ENCODE measurements around the gene SUPT3H.

SUPT3H gene

DNA sequence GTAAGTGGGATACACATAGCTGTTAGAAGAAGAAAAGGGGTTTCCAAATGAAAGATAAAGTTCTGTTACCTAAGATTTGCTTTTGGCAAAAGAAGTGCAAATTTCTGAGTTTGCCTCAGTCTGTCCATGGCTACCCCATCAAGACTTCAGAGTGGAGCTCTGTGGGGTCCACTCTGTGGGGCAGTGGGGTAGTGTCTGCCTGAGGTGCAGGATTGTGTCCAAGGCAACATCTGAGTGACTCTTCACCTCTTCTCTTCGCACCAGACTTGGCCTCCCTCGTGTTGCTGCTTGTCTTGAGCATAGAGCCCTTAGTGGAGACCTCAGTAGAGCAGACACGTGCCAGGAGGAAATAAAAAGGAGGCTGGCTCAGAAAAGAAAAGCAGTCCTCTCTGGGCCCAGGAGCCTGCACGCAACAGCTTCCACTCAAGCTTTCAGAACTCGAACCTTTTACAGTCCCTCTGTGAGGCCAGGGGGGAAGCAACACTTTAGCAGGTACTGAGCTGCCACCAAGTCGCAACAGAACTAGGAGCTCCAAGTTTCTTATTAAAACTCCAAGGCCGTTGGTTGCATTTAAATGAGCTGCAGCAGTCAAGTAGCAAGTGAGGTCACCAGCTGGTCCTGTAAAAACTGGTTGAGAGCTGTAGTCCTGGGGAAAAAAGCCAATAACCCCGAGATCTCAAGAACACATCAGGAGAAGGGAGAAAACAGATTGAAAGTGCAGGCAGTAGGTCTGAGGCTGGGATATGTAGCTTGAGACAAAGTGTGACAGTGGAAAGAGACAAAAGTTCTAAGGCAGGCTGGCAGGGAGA, 576.7 kb downstream of the SUPT3H start:
- DNase-seq (ENCODE audit: low read depth): no peak
- H3K4me3 ChIP-seq (ENCODE audit: low read depth, low read length): no peak overlapping the region
- TF ChIP-seq, protein P1, sequence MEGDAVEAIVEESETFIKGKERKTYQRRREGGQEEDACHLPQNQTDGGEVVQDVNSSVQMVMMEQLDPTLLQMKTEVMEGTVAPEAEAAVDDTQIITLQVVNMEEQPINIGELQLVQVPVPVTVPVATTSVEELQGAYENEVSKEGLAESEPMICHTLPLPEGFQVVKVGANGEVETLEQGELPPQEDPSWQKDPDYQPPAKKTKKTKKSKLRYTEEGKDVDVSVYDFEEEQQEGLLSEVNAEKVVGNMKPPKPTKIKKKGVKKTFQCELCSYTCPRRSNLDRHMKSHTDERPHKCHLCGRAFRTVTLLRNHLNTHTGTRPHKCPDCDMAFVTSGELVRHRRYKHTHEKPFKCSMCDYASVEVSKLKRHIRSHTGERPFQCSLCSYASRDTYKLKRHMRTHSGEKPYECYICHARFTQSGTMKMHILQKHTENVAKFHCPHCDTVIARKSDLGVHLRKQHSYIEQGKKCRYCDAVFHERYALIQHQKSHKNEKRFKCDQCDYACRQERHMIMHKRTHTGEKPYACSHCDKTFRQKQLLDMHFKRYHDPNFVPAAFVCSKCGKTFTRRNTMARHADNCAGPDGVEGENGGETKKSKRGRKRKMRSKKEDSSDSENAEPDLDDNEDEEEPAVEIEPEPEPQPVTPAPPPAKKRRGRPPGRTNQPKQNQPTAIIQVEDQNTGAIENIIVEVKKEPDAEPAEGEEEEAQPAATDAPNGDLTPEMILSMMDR (IDR thresholded peaks at IDR 0.05; ENCODE audit: insufficient read depth, low read depth, low read length, missing control alignments): no peak

DNA sequence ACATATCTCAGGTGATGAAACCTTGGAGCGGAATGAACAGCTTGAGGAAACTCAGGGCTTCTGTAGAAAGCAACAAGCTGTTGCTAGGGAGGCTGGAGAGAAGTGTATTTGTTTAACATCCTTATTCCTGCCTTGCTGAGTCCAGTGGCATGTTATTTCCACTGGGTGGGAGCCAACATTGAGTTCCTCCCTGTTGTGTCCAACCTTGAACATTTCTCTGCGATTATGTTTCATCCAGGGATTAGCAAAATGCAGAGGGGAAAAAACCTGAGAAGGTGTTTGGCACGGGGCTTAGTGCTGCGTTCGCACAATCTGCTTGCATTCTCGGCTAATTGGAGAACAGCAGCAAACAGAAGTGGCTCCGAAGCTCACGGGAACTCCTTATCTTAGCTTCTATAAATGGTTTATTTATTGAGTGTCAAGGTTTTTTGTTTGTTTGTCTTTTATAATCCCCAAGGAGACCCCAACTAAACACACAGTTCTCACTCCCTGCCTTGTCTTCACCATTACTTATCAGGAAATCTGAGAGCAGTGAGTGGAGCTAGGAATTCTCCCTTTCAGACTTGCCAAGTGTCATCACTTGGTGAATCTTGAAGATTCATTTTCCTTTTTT, 577.5 kb downstream of the SUPT3H start:
- TF ChIP-seq, protein P1 (IDR thresholded peaks at IDR 0.05; ENCODE audit: insufficient read depth, low read depth, low read length, missing control alignments): no peak
- no peak for DNase-seq (ENCODE audit: low read depth)
- no peak overlapping the region for H3K4me3 ChIP-seq (ENCODE audit: low read depth, low read length)

DNA sequence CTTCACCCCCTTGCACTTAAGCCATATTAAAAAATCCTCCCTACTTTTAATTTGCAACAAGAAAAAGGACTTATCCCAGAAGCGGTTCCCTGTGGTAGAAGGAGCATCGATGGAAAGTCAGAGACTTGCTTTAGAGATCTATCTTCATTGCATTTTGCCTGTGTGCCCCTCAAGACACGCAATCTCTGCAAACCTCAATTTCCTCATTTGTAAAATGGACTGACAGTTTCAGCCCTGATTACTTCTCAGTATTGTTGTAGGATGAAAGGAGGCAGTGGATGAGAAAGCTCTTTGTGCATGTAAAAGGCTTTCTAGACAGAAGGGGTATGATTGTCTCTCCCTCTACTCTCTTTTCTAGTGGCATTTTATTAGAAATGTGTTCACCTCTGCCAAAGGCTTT, 580.0 kb downstream of the SUPT3H start:
- TF ChIP-seq, protein P1 (IDR thresholded peaks at IDR 0.05; ENCODE audit: insufficient read depth, low read depth, low read length, missing control alignments): no peak
- no peak for DNase-seq (ENCODE audit: low read depth)
- no peak overlapping the region for H3K4me3 ChIP-seq (ENCODE audit: low read depth, low read length)

DNA sequence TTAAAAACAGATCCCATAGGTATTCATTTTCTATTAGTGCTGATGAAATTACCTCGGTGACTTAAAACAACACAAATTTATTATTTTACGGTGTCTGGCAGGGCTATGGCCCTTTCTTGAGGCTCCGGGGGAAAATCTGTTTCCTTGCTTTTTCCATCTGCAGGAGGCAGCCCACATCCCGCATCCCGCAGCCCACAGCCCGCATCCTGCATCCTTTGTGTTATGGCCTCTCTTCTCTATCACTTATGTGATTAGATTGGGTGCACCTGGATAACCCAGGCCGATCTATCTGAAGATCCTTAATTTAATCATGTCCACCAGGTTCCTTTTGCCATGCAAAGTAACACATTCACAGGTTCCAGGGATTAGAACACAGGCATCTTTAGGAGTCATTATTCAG, 582.4 kb downstream of the SUPT3H start:
- no peak overlapping the region for H3K4me3 ChIP-seq (ENCODE audit: low read depth, low read length)
- TF ChIP-seq, protein P1 (IDR thresholded peaks at IDR 0.05; ENCODE audit: insufficient read depth, low read depth, low read length, missing control alignments): no peak
- no peak for DNase-seq (ENCODE audit: low read depth)

DNA sequence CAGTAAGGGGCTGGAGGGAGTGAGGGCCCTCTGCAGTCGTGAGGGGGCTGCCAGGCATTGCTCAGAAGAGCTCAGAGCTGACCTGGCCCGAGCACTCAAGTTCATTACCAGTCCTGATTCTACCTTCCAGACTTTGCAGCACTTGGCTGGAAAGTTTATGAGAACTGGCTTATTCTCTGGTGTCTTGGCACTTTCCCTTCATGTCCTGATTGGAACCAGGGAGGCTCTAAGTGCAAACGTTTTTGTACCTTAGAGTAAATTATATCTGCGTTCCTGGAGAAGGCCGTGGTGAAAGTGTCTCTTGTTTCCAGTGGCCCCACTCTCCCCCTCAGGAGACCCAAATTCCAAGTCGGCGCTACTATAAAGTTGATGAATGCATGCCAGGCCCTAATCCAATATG, 587.9 kb downstream of the SUPT3H start:
- DNase-seq (ENCODE audit: low read depth): no peak
- no peak overlapping the region for H3K4me3 ChIP-seq (ENCODE audit: low read depth, low read length)
- TF ChIP-seq, protein P1 (IDR thresholded peaks at IDR 0.05; ENCODE audit: insufficient read depth, low read depth, low read length, missing control alignments): no peak

DNA sequence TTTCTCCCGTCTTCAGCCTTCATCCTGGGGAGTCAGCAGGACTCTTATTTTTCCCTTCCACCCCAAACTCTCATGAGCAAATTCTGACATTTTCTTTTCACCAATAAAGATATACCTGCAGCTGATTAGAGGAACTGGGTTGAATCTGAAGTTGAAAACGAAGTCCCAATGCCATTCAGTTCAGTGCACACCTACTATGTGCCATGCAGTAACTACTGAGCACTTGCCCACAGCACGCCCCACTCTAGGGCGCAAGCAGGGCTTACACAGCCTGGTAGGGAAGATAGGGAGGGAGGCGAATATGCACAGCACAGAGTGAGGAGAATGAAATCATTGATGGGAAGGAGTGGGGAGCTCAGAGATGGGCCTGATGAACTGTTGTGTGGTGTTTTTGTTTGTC, 588.7 kb downstream of the SUPT3H start:
- no peak overlapping the region for H3K4me3 ChIP-seq (ENCODE audit: low read depth, low read length)
- TF ChIP-seq, protein P1 (IDR thresholded peaks at IDR 0.05; ENCODE audit: insufficient read depth, low read depth, low read length, missing control alignments): no peak
- DNase-seq (ENCODE audit: low read depth): no peak
